Caco-2 (cell line): ENCODE results near the gene PAGE2. TPM values are rescaled to one million over a fixed set of nuclear protein-coding genes. Genes with fewer than 3 reads are reported as not detected.

Experiments
- BruUV-seq: library from RNA; stranded (reverse); fragments of 400-500 nt; replicated peaks from 2 replicates; lab custom pipeline; 2021; lab: Mats Ljungman, UMichigan
- CTCF ChIA-PET: fragments of 300-600 bp; sonication (Branson Sonifier 250); formaldehyde crosslinking; loops from one replicate; lab custom pipeline; 2022; ENCODE audit warnings: antibody characterized with exemption; lab: Charles Lee
- POLR2A ChIA-PET: fragments of 300-600 bp; sonication (Branson Sonifier 250); formaldehyde crosslinking; loops from one replicate; lab custom pipeline; 2022; ENCODE audit warnings: antibody characterized with exemption; lab: Charles Lee
- DNase-seq, 2 experiments: peaks; one replicate each; pipeline versions ENCODE4 v3.0.0 to v3.0.0-alpha.2; 2020 to 2022
- H3K27me3 ChIP-seq: replicated peaks from 2 replicates; pipeline ENCODE4 v1.6.0; 2011; ENCODE audit warnings: low read length; ENCODE audit not compliant: control insufficient read depth, insufficient read depth
- H3K36me3 ChIP-seq: 2 replicates; pipeline ENCODE4 v1.5.1; 2011; ENCODE audit warnings: low read length; ENCODE audit not compliant: control insufficient read depth, insufficient read depth
- H3K4me1 ChIP-seq: fragments of 250-450 bp; sonication (Bioruptor Pico); 2 replicates; pipeline ENCODE4 v1.5.1; 2020; ENCODE audit warnings: mild to moderate bottlenecking
- H3K4me3 ChIP-seq: 2 replicates; pipeline ENCODE4 v1.5.1; 2011; ENCODE audit warnings: low read depth, mild to moderate bottlenecking, control low read depth, low read length
- H3K9me3 ChIP-seq: fragments of 250-450 bp; sonication (Bioruptor Pico); 2 replicates; pipeline ENCODE4 v1.5.1; 2020; ENCODE audit warnings: mild to moderate bottlenecking, moderate library complexity
- H3K27ac Mint-ChIP-seq: one replicate; pipeline ENCODE4 v1.8.0; 2022; ENCODE audit warnings: mixed read lengths; ENCODE audit not compliant: unreplicated experiment
- H3K27me3 Mint-ChIP-seq: one replicate; pipeline ENCODE4 v1.8.0; 2022; ENCODE audit warnings: mixed read lengths; ENCODE audit not compliant: insufficient read depth, unreplicated experiment
- H3K36me3 Mint-ChIP-seq: one replicate; pipeline ENCODE4 v1.8.0; 2022; ENCODE audit warnings: mild to moderate bottlenecking, mixed read lengths; ENCODE audit not compliant: insufficient read depth, unreplicated experiment
- H3K4me1 Mint-ChIP-seq: one replicate; pipeline ENCODE4 v1.8.0; 2022; ENCODE audit warnings: low read depth, mixed read lengths; ENCODE audit not compliant: unreplicated experiment
- H3K4me3 Mint-ChIP-seq: one replicate; pipeline ENCODE4 v1.8.0; 2022; ENCODE audit warnings: mild to moderate bottlenecking, moderate library complexity, mixed read lengths; ENCODE audit not compliant: unreplicated experiment
- H3K9me3 Mint-ChIP-seq: one replicate; pipeline ENCODE4 v1.8.0; 2022; ENCODE audit warnings: mixed read lengths; ENCODE audit not compliant: unreplicated experiment
- intact Hi-C: fragments of 100-400 bp; cut with micrococcal nuclease; formaldehyde crosslinking; loops from one replicate; pipeline ENCODE4 v1.10.0; 2022; ENCODE audit not compliant: unreplicated experiment
- total RNA-seq: library from RNA; stranded (reverse); gene quantifications from 2 replicates; pipeline ENCODE4 v1.2.3, GENCODE V29; 2022
- TF ChIP-seq, protein P1 (sequence below), 2 experiments: fragments of 200-600 bp in 1 of 2; IDR thresholded peaks; 1 replicate in 1 of 2; 2 replicates in 1 of 2; pipeline versions ENCODE4 v1.5.1 to v1.8.0; 2011 to 2022; ENCODE audit warnings: antibody characterized with exemption in 1 of 2, control low read depth in 1 of 2, inconsistent platforms in 1 of 2, low read depth in 1 of 2, low read length in 1 of 2, mild to moderate bottlenecking in 1 of 2, moderate library complexity in 1 of 2; ENCODE audit not compliant: insufficient read depth in 1 of 2, severe bottlenecking in 1 of 2, unreplicated experiment in 1 of 2

The PAGE2 gene
- total RNA-seq, 1 experiment from 2014 or later, result not detected

- Histone ChIP-seq H3K4me3 (no peak overlapping the region), H3K4me1 (no peaks in the 10 kb centered on the region), H3K36me3 (no peaks in the 10 kb centered on the region), H3K9me3 (no peaks in the 10 kb centered on the region), H3K27me3 (no peaks in the 10 kb centered on the region)
- no peak overlapping the region for H3K4me3 Mint-ChIP-seq
- no peaks in the 10 kb centered on the region for H3K36me3 Mint-ChIP-seq
- CTCF ChIA-PET, result no interaction called here
- no peak overlapping the region for H3K27ac Mint-ChIP-seq
- TF ChIP-seq, protein P1, sequence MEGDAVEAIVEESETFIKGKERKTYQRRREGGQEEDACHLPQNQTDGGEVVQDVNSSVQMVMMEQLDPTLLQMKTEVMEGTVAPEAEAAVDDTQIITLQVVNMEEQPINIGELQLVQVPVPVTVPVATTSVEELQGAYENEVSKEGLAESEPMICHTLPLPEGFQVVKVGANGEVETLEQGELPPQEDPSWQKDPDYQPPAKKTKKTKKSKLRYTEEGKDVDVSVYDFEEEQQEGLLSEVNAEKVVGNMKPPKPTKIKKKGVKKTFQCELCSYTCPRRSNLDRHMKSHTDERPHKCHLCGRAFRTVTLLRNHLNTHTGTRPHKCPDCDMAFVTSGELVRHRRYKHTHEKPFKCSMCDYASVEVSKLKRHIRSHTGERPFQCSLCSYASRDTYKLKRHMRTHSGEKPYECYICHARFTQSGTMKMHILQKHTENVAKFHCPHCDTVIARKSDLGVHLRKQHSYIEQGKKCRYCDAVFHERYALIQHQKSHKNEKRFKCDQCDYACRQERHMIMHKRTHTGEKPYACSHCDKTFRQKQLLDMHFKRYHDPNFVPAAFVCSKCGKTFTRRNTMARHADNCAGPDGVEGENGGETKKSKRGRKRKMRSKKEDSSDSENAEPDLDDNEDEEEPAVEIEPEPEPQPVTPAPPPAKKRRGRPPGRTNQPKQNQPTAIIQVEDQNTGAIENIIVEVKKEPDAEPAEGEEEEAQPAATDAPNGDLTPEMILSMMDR (IDR thresholded peaks at IDR 0.05; ENCODE audit: insufficient read depth in 1 of 2, low read depth in 1 of 2, low read length in 1 of 2, severe bottlenecking in 1 of 2, unreplicated experiment in 1 of 2), result no peak
- peaks cover 10% of the 10 kb centered on the region for H3K9me3 Mint-ChIP-seq
- intact Hi-C loops, result no loop called here
- POLR2A ChIA-PET, result no interaction called here
- BruUV-seq, result no TSS peak
- H3K4me1 Mint-ChIP-seq, result no peaks in the 10 kb centered on the region
- no peaks in the 10 kb centered on the region for H3K27me3 Mint-ChIP-seq
- no peak for DNase-seq
Observed at GRCh38 chrX:55072286-55072685, 16.5 kb upstream of the PAGE2 start.

DNA sequence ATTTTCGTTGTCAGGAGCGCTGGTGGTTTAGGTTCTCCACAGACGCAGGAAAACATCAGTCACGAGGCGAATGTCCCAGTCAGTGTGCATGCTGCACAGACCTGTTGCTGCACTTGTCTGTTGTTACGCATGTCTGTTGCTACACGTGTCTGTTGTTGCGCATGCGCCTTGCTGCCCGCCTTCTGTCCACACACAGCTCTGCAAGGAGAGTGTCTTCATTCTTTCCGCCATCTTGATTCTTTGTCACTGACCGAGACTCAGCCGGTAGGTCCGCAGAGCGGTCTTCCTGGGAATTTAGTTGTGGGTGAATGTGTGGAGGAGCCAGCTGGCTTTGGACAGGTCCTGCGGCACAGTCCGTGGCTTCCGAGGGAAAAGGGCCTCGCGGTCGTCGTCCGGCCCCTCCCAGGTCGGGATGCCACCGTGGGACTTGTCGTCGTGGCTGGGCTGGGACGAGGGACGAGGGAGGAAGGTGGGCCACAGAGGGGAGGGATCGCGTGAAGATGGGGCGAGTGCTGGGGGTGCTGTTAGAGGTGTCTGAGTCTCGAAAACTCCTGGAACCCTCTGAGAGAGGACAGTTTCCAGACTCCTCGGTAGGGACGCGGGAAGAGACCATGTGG lies 13.9 kb upstream of the PAGE2 start, which contains the start of gene PAGE2B:
PAGE2B (plus strand) TSS at position 180 of the 617 bp plus-strand sequence. CDS start 1,012 bp downstream, outside the sequence.
- H3K4me1 Mint-ChIP-seq, result no peaks in the 10 kb centered on the region
- Histone ChIP-seq H3K9me3 (no peaks in the 10 kb centered on the region), H3K4me3 (no peak within 1 kb of the TSS), H3K27me3 (no peaks in the 10 kb centered on the region), H3K4me1 (no peaks in the 10 kb centered on the region), H3K36me3 (no peaks in the 10 kb centered on the region)
- no TSS peak for BruUV-seq
- ChIA-PET POLR2A (no interaction called here), CTCF (no interaction called here)
- no peaks in the 10 kb centered on the region for H3K27me3 Mint-ChIP-seq
- no peak for DNase-seq
- H3K4me3 Mint-ChIP-seq, result no peak within 1 kb of the TSS
- intact Hi-C loops, result no loop called here
- no peaks in the 10 kb centered on the region for H3K36me3 Mint-ChIP-seq
- peaks cover 5% of the 10 kb centered on the region for H3K9me3 Mint-ChIP-seq
- H3K27ac Mint-ChIP-seq, result no peak within 1 kb of the TSS
- TF ChIP-seq, protein P1 (IDR thresholded peaks at IDR 0.05; ENCODE audit: insufficient read depth in 1 of 2, low read depth in 1 of 2, low read length in 1 of 2, severe bottlenecking in 1 of 2, unreplicated experiment in 1 of 2), result no peak

DNA sequence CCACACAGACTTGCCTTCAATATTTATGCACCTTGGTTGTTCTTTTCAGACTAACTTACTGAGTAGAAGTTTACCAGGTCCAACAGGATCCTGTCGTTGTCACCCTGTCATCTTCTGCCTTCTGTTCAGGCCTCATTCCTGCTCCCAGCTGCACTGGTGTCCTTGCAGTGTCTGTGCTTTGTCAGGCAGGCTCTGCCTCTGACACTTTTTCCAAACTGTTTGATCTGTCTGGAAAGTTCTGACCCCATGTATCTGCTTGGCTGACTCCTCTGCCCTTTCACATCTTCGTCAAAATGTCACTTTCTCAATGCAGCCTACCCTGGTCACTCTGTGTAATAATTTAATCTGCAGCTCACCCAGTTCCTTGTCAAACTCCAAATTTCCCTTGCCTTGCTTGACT lies 9.9 kb downstream of the PAGE2 start:
- H3K4me3 ChIP-seq, result no peak overlapping the region
- ChIA-PET CTCF (no interaction called here), POLR2A (no interaction called here)
- Mint-ChIP-seq H3K27me3 (no peaks in the 10 kb centered on the region), H3K9me3 (no peaks in the 10 kb centered on the region), H3K36me3 (no peaks in the 10 kb centered on the region), H3K4me1 (peaks cover 6% of the 10 kb centered on the region), H3K27ac (no peak overlapping the region), H3K4me3 (no peak overlapping the region)
- H3K27me3 ChIP-seq, result no peaks in the 10 kb centered on the region
- intact Hi-C loops, result no loop called here
- H3K4me1 ChIP-seq, result no peaks in the 10 kb centered on the region
- no peak for DNase-seq
- no peaks in the 10 kb centered on the region for H3K36me3 ChIP-seq
- no peaks in the 10 kb centered on the region for H3K9me3 ChIP-seq
- TF ChIP-seq, protein P1 (IDR thresholded peaks at IDR 0.05; ENCODE audit: insufficient read depth in 1 of 2, low read depth in 1 of 2, low read length in 1 of 2, severe bottlenecking in 1 of 2, unreplicated experiment in 1 of 2), result no peak
- no TSS peak for BruUV-seq
